HUES6 (cell line): ENCODE results near the gene PAQR9.

Experiments
- H3K27ac ChIP-seq: 2 replicates; pipeline ENCODE4 v1.7.0; 2013; ENCODE audit warnings: low read depth, mild to moderate bottlenecking, low read length, inconsistent platforms
- H3K27me3 ChIP-seq: 2 replicates; pipeline ENCODE4 v1.6.1; 2013; ENCODE audit warnings: low read length; ENCODE audit not compliant: control insufficient read depth, insufficient read depth
- H3K36me3 ChIP-seq: 2 replicates; pipeline ENCODE4 v1.6.1; 2013; ENCODE audit warnings: low read length; ENCODE audit not compliant: control insufficient read depth, insufficient read depth
- H3K4me1 ChIP-seq: 2 replicates; pipeline ENCODE4 v1.6.1; 2013; ENCODE audit warnings: low read length; ENCODE audit not compliant: control insufficient read depth, insufficient read depth
- H3K4me3 ChIP-seq: 2 replicates; pipeline ENCODE4 v1.5.1; 2013; ENCODE audit warnings: low read depth, low read length
- H3K9ac ChIP-seq: one replicate; pipeline ENCODE4 v1.6.1; 2013; ENCODE audit warnings: mild to moderate bottlenecking, low read length
- H3K9me3 ChIP-seq: 2 replicates; pipeline ENCODE4 v1.6.1; 2013; ENCODE audit warnings: low read depth, low read length; ENCODE audit not compliant: control insufficient read depth, insufficient read depth

PAQR9 gene

DNA sequence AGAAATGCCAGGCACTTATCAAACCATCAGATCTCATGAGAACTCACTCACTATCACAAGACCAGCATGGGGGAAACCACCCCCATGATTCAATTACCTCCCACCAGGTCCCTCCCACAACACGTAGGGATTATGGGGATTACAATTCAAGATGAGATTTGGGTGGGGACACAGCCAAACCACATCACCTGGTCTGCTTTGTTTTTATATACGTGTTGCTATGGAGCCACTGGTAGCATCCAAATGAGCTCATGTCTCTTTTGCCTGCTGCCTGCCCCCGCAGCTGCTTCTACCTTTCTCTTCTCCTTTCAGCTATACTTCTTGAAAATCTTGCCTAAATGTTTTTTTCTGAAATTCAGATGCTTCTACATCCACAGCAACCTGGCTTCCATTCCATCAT is 47.8 kb downstream of the PAQR9 start:
- Histone ChIP-seq H3K36me3 (no peaks in the 10 kb centered on the region), H3K9ac (no peak overlapping the region), H3K4me1 (no peaks in the 10 kb centered on the region), H3K9me3 (no peaks in the 10 kb centered on the region), H3K27ac (no peak overlapping the region), H3K27me3 (no peaks in the 10 kb centered on the region), H3K4me3 (no peak overlapping the region)

DNA sequence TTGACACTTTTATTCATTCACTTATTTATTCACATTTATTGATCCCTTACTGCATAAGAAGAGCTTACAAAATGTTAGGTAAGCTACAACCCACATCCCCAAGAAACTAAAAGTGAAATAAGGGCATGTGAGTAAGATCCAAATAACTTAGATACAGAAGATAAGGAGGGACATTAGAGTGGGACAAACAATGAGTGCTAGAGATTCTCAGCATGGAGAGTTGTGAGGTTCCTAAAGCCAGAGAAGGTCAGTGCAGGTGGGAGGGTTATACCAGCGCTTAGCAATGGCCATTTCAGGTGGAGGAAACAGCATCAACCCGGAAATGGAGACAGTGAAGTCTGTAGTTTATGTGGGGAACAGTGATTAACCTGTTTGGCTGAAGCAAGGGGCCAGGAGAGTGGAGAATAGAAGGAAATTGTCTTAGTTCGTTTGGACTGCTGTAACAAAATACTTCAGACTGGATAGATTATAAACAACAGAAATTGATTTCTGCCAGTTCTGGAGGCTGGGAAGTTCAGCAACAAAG is 49.1 kb downstream of the PAQR9 start:
- no peaks in the 10 kb centered on the region for H3K4me1 ChIP-seq
- H3K9ac ChIP-seq = no peak overlapping the region
- H3K4me3 ChIP-seq = no peak overlapping the region
- no peak overlapping the region for H3K27ac ChIP-seq
- H3K9me3 ChIP-seq = no peaks in the 10 kb centered on the region
- no peaks in the 10 kb centered on the region for H3K36me3 ChIP-seq
- H3K27me3 ChIP-seq = no peaks in the 10 kb centered on the region

DNA sequence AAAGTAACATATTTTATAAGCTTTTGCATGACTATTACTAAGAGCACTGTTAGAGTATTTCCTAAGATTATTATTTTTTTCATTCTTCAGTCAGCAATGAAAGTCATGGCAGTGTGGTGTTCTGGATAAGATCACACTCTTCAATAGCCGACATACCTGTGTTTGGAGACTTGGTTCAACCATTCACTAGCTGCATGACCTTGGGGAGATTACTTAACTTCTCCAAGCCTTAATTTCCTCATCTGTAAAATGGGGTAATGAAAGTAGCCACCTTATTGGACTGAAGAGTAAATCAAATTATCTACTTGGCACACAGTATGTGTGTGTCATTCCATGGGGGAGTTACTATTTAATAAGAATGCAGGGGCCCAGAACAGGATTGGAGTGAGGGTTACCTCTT is 50.0 kb downstream of the PAQR9 start:
- Histone ChIP-seq H3K4me1 (no peaks in the 10 kb centered on the region), H3K27me3 (no peaks in the 10 kb centered on the region), H3K27ac (no peak overlapping the region), H3K36me3 (no peaks in the 10 kb centered on the region), H3K4me3 (no peak overlapping the region), H3K9ac (no peak overlapping the region), H3K9me3 (no peaks in the 10 kb centered on the region)

DNA sequence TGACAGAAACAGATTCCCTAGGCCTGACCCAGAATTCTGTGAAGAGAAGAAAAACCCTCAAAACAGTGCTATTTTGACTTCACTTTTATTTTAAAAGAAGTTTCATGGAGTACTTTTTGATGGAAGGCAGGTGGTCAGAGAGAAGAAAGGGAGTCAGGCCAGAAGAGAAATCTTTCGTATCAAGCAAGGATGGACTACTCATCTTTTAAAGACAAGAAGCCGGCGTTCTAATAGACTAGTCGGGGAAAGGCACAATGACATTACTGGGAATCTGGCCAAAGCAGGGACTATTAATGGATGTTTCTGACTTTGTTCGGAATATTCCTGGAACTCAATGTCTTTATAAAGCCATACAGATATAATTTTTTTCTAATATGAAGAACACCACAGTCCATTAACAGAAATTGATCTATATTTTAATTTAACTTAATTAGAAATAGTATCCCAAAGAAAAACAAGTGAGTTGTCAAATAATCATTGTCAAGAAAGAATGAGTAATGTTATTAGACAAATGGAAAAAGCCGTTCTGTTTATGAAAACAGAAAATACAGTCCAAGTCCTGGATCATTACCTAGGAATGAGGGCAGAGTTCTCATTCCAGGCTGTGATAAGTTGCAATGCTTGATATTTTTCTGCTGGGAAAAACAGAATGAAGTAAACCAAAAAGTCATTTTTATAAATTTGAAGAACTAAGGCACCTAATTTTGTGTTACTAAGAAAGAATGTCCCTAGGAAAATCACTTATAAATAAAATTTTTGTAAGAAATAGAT is 50.9 kb downstream of the PAQR9 start:
- Histone ChIP-seq H3K9ac (no peak overlapping the region), H3K36me3 (no peaks in the 10 kb centered on the region), H3K4me1 (no peaks in the 10 kb centered on the region), H3K27me3 (no peaks in the 10 kb centered on the region), H3K4me3 (no peak overlapping the region), H3K27ac (no peak overlapping the region), H3K9me3 (no peaks in the 10 kb centered on the region)
